ACC112 (cell line): ENCODE measurements around the gene PEX14.

Source experiments
- H2AFZ ChIP-seq: fragments of 200-600 bp; sonication (generic); one replicate; pipeline ENCODE4 v1.6.0; 2017; ENCODE audit warnings: antibody characterized with exemption, low read length; ENCODE audit not compliant: unreplicated experiment
- H3K27ac ChIP-seq: fragments of 200-600 bp; sonication (generic); 2 replicates; pipeline ENCODE4 v1.5.1; 2014; ENCODE audit warnings: low read depth, mild to moderate bottlenecking, antibody characterized with exemption, low read length, moderate library complexity
- H3K27me3 ChIP-seq: fragments of 200-600 bp; sonication (generic); 2 replicates; pipeline ENCODE4 v1.6.1; 2014; ENCODE audit warnings: mild to moderate bottlenecking, antibody characterized with exemption, low read length, moderate library complexity, mixed read lengths; ENCODE audit not compliant: insufficient read depth
- H3K36me3 ChIP-seq: fragments of 200-600 bp; sonication (generic); 2 replicates; pipeline ENCODE4 v1.6.1; 2016; ENCODE audit warnings: mild to moderate bottlenecking, antibody characterized with exemption, low read length, moderate library complexity, mixed read lengths; ENCODE audit not compliant: insufficient read depth
- H3K4me1 ChIP-seq: fragments of 200-600 bp; sonication (generic); one replicate; pipeline ENCODE4 v1.6.1; 2016; ENCODE audit warnings: low read length, mixed read lengths; ENCODE audit not compliant: insufficient read depth, unreplicated experiment, control insufficient read depth
- H3K4me3 ChIP-seq: fragments of 200-600 bp; sonication (generic); 2 replicates; pipeline ENCODE4 v1.5.1; 2014; ENCODE audit warnings: mild to moderate bottlenecking, low read depth, low read length
- H3K79me2 ChIP-seq: fragments of 200-600 bp; sonication (generic); one replicate; pipeline ENCODE4 v1.6.0; 2016; ENCODE audit warnings: low read length; ENCODE audit not compliant: control insufficient read depth, unreplicated experiment, insufficient read depth

Gene PEX14

GRCh38 chr1:10650556-10651388, 176.0 kb downstream of the PEX14 start:
- Histone ChIP-seq H3K4me3 (no peak overlapping the region), H2AFZ (no peak overlapping the region)

GRCh38 chr1:10651389-10651766, 176.6 kb downstream of the PEX14 start:
- Histone ChIP-seq H2AFZ (no peak overlapping the region), H3K79me2 (no peaks in the 10 kb centered on the region), H3K27me3 (no peaks in the 10 kb centered on the region)

More at GRCh38 chr1:10650556-10651388, 176.0 kb downstream of the PEX14 start:
- Histone ChIP-seq H3K27me3 (no peaks in the 10 kb centered on the region), H3K36me3 (no peaks in the 10 kb centered on the region), H3K4me1 (no peaks in the 10 kb centered on the region), H3K27ac (no peak overlapping the region), H3K79me2 (no peaks in the 10 kb centered on the region)

GRCh38 chr1:10651793-10652192, 177.0 kb downstream of the PEX14 start:
- H2AFZ ChIP-seq: no peak overlapping the region
- no peak overlapping the region for H3K27ac ChIP-seq
- H3K4me3 ChIP-seq: no peak overlapping the region
- H3K79me2 ChIP-seq: no peaks in the 10 kb centered on the region
- no peaks in the 10 kb centered on the region for H3K27me3 ChIP-seq
- no peaks in the 10 kb centered on the region for H3K4me1 ChIP-seq
- no peaks in the 10 kb centered on the region for H3K36me3 ChIP-seq

More at GRCh38 chr1:10651389-10651766, 176.6 kb downstream of the PEX14 start:
- H3K36me3 ChIP-seq: no peaks in the 10 kb centered on the region
- no peaks in the 10 kb centered on the region for H3K4me1 ChIP-seq
- H3K27ac ChIP-seq: no peak overlapping the region
- H3K4me3 ChIP-seq: no peak overlapping the region

GRCh38 chr1:10652626-10653025, 177.9 kb downstream of the PEX14 start:
- H3K79me2 ChIP-seq: no peaks in the 10 kb centered on the region
- H3K4me1 ChIP-seq: no peaks in the 10 kb centered on the region
- no peaks in the 10 kb centered on the region for H3K36me3 ChIP-seq
- no peak overlapping the region for H2AFZ ChIP-seq
- no peak overlapping the region for H3K4me3 ChIP-seq
- no peaks in the 10 kb centered on the region for H3K27me3 ChIP-seq
- no peak overlapping the region for H3K27ac ChIP-seq

DNA sequence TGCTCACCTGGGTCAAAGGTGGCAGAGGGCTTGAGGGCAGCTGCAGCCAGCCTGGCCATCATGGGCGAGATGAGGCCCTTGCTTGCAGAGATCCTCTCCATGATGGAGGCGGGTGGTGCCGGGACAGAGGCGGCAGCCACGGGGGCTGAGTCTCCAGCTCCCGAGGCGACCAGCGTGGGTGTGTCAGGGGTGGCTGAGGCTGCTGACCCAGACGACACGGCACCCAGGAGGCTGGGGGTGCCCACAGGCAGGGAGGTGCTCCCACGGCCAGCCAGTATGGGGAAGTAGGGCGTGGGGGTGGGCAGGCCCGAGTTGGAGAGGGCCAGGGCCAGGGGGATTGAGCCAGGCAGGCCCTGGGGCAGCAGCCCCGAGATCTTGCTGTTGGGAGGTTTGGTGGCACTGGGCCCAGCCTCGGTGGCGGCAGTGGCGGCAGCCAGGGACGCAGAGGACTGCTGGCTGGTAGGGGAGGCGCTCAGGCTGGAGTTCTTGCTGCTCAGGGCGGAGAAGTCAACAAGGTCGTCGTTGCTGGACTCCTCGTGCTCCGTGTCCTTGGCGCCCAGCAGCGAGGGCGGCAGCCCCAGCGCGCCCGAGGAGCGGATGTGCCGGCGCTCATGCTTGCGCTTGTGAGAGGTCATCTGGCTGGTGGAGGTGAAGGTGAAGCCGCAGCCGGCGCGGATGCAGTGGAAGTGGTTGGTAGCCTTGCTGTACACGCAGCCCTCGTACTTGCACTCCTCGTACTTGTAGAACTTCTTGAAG, 178.8 kb downstream of the PEX14 start:
- H3K4me3 ChIP-seq: no peak overlapping the region
- no peak overlapping the region for H2AFZ ChIP-seq
- no peaks in the 10 kb centered on the region for H3K79me2 ChIP-seq
- no peak overlapping the region for H3K27ac ChIP-seq
- H3K27me3 ChIP-seq: no peaks in the 10 kb centered on the region
- H3K36me3 ChIP-seq: no peaks in the 10 kb centered on the region
- H3K4me1 ChIP-seq: no peaks in the 10 kb centered on the region

GRCh38 chr1:10655002-10655401, 180.3 kb downstream of the PEX14 start:
- no peaks in the 10 kb centered on the region for H3K27me3 ChIP-seq
- no peak overlapping the region for H3K4me3 ChIP-seq
- H2AFZ ChIP-seq: no peak overlapping the region
- no peaks in the 10 kb centered on the region for H3K79me2 ChIP-seq
- no peaks in the 10 kb centered on the region for H3K4me1 ChIP-seq
- no peak overlapping the region for H3K27ac ChIP-seq
- no peaks in the 10 kb centered on the region for H3K36me3 ChIP-seq

DNA sequence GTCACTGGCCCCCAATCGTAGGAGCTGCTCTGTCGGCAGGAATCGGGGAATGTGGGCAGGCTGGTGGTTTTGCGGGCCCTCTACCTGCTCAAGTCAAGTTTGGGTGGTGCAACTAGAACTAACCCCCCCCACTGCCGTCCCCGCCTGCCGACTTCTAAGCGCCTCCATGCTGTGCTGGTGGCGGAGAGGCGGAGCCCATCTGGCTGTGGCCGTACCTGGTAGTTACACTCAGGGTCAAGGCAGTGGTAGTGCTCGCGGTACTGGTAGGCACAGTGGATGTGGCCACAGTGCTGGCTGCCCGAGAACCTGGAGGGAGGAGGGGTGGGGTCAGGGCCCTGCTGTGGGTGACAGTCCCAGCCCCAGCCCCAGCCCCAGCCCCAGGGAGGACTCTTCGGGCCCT, 181.7 kb downstream of the PEX14 start:
- no peak overlapping the region for H3K27ac ChIP-seq
- no peaks in the 10 kb centered on the region for H3K4me1 ChIP-seq
- H2AFZ ChIP-seq: no peak overlapping the region
- H3K4me3 ChIP-seq: no peak overlapping the region
- no peaks in the 10 kb centered on the region for H3K36me3 ChIP-seq
- no peaks in the 10 kb centered on the region for H3K79me2 ChIP-seq
- H3K27me3 ChIP-seq: no peaks in the 10 kb centered on the region

GRCh38 chr1:10657088-10657847, 182.5 kb downstream of the PEX14 start:
- no peak overlapping the region for H3K27ac ChIP-seq
- no peak overlapping the region for H3K4me3 ChIP-seq

GRCh38 chr1:10658396-10659066, 183.8 kb downstream of the PEX14 start:
- Histone ChIP-seq H3K27ac (no peak overlapping the region), H2AFZ (no peak overlapping the region), H3K4me3 (no peak overlapping the region), H3K79me2 (no peaks in the 10 kb centered on the region), H3K36me3 (no peaks in the 10 kb centered on the region), H3K4me1 (no peaks in the 10 kb centered on the region), H3K27me3 (no peaks in the 10 kb centered on the region)

More at GRCh38 chr1:10657088-10657847, 182.5 kb downstream of the PEX14 start:
- H3K36me3 ChIP-seq: no peaks in the 10 kb centered on the region
- H3K4me1 ChIP-seq: no peaks in the 10 kb centered on the region
- no peaks in the 10 kb centered on the region for H3K27me3 ChIP-seq
- H3K79me2 ChIP-seq: no peaks in the 10 kb centered on the region
- H2AFZ ChIP-seq: no peak overlapping the region

GRCh38 chr1:10659218-10659617, 184.5 kb downstream of the PEX14 start:
- no peak overlapping the region for H3K27ac ChIP-seq
- H3K4me1 ChIP-seq: peaks cover 4% of the 10 kb centered on the region
- H3K36me3 ChIP-seq: no peaks in the 10 kb centered on the region
- no peak overlapping the region for H3K4me3 ChIP-seq
- H2AFZ ChIP-seq: no peak overlapping the region
- H3K79me2 ChIP-seq: no peaks in the 10 kb centered on the region
- H3K27me3 ChIP-seq: no peaks in the 10 kb centered on the region
